K562 (cell line): ENCODE measurements around the gene RINL. TPM values are rescaled to one million over a fixed set of nuclear protein-coding genes. Genes with fewer than 3 reads are reported as not detected.

Experiments
- ATAC-seq: fragments of 200-7000 bp; cut with Tn5 transposase; 3 replicates; pipeline ENCODE4 v1.9.1; 2020; ENCODE audit warnings: moderate library complexity
- BruUV-seq: library from RNA; stranded (reverse); fragments of 400-500 nt; replicated peaks from 2 replicates; lab custom pipeline; 2021; lab: Mats Ljungman, UMichigan
- CTCF ChIA-PET: fragments of 300-600 bp; formaldehyde crosslinking; extraction: SDS; loops from one replicate; lab custom pipeline; 2021; ENCODE audit warnings: low intra/inter-chr PET ratio; lab: Yijun Ruan, JAX
- POLR2A ChIA-PET: fragments of 300-600, 350-650 bp; sonication (Branson Sonifier 250); formaldehyde crosslinking; extraction: SDS; loops from one replicate; lab custom pipeline; 2021; ENCODE audit warnings: antibody characterized with exemption, inconsistent platforms; lab: Yijun Ruan, JAX
- DNase-seq, 4 experiments: peaks; one replicate each; pipeline versions ENCODE4 v3.0.0 to v3.0.0-alpha.2; 2011 to 2018; ENCODE audit warnings: low spot score in 3 of 4, mixed read lengths in 3 of 4; ENCODE audit errors: extremely low read depth in 1 of 4
- FAIRE-seq: peaks from 2 replicates; lab custom pipeline; 2011; peaks lifted over from hg19 to GRCh38; lab: Jason Lieb, UNC
- H2AFZ ChIP-seq: 2 replicates; pipeline ENCODE4 v1.6.0; 2011; ENCODE audit warnings: low read depth, low read length, control low read depth, inconsistent platforms
- H3K27ac ChIP-seq: fragments of 200-600 bp; 3 replicates; pipeline ENCODE4 v1.8.0; 2011; ENCODE audit warnings: low read depth, mild to moderate bottlenecking, control low read depth, inconsistent platforms, low read length, moderate library complexity, mixed read lengths; ENCODE audit errors: extremely low read depth
- H3K27me3 ChIP-seq, 2 experiments: fragments of 300-600 bp in 1 of 2; 2 replicates in 1 of 2; 3 replicates in 1 of 2; pipeline versions ENCODE4 v1.6.0 to v1.8.0; 2011; ENCODE audit warnings: inconsistent platforms in 2 of 2, low read length in 2 of 2, mild to moderate bottlenecking in 1 of 2, mixed read lengths in 1 of 2, moderate library complexity in 1 of 2; ENCODE audit not compliant: control insufficient read depth in 2 of 2, insufficient read depth in 2 of 2
- H3K36me3 ChIP-seq: fragments of 300-600 bp; 3 replicates; pipeline ENCODE4 v1.8.0; 2011; ENCODE audit warnings: mild to moderate bottlenecking, low read length, inconsistent platforms; ENCODE audit not compliant: control insufficient read depth, insufficient read depth
- H3K4me1 ChIP-seq, 2 experiments: fragments of 200-600 bp in 1 of 2; replicated peaks in 1 of 2; 2 replicates in 1 of 2; 3 replicates in 1 of 2; pipeline versions ENCODE4 v1.5.1 to v1.8.0; 2011; ENCODE audit warnings: inconsistent platforms in 2 of 2, low read length in 2 of 2, mild to moderate bottlenecking in 1 of 2, mixed read lengths in 1 of 2, moderate library complexity in 1 of 2; ENCODE audit not compliant: control insufficient read depth in 2 of 2, insufficient read depth in 2 of 2
- H3K4me2 ChIP-seq: 2 replicates; pipeline ENCODE4 v1.6.1; 2011; ENCODE audit warnings: low read length, control low read depth, inconsistent platforms, mixed read lengths; ENCODE audit not compliant: insufficient read depth
- H3K4me3 ChIP-seq: fragments of 200-600 bp; sonication (generic), shearing (Covaris generic); 2 replicates; pipeline ENCODE4 v1.5.1; 2016; ENCODE audit warnings: control low read depth, inconsistent platforms
- H3K79me2 ChIP-seq: fragments of 200-600 bp; 3 replicates; pipeline ENCODE4 v1.8.0; 2011; ENCODE audit warnings: low read length, inconsistent platforms; ENCODE audit not compliant: control insufficient read depth, insufficient read depth
- H3K9ac ChIP-seq, 2 experiments: 2 replicates each; pipeline versions ENCODE4 v1.6.0 to v1.6.1; 2011; ENCODE audit warnings: low read depth in 2 of 2, low read length in 2 of 2, control low read depth in 1 of 2, inconsistent platforms in 1 of 2, mild to moderate bottlenecking in 1 of 2, mixed read lengths in 1 of 2; ENCODE audit not compliant: insufficient read depth in 1 of 2
- H3K9me1 ChIP-seq: one replicate; pipeline ENCODE4 v1.6.0; 2011; ENCODE audit warnings: inconsistent platforms, mild to moderate bottlenecking, low read length, moderate library complexity; ENCODE audit not compliant: control insufficient read depth, insufficient read depth
- H3K9me3 ChIP-seq: replicated peaks from 2 replicates; pipeline ENCODE4 v1.5.1; 2011; ENCODE audit warnings: low read depth, low read length, inconsistent platforms; ENCODE audit not compliant: control insufficient read depth, insufficient read depth
- H4K20me1 ChIP-seq: replicated peaks from 2 replicates; pipeline ENCODE4 v1.6.1; 2011; ENCODE audit warnings: low read length, inconsistent platforms, mixed read lengths; ENCODE audit not compliant: control insufficient read depth, insufficient read depth
- CHD1 ChIP-seq: fragments of 200-600 bp; sonication (generic); IDR thresholded peaks from one replicate; pipeline ENCODE4 v1.6.1; 2012; ENCODE audit warnings: mild to moderate bottlenecking, moderate library complexity, low read length, inconsistent platforms
- DIDO1 ChIP-seq: fragments of 450-650 bp; IDR thresholded peaks from 2 replicates; pipeline ENCODE4 v1.6.1; 2016; ENCODE audit warnings: low read depth, missing biosample characterization, missing genetic modification characterization
- ESRRB ChIP-seq: fragments of 250-450 bp; sonication (Bioruptor Pico); IDR thresholded peaks from 2 replicates; pipeline ENCODE4 v1.5.0; 2020; ENCODE audit warnings: mild to moderate bottlenecking, moderate library complexity, borderline replicate concordance
- KLF16 ChIP-seq: IDR thresholded peaks from 2 replicates; pipeline ENCODE4 v1.6.1; 2016; ENCODE audit warnings: antibody characterized with exemption
- KLF6 ChIP-seq: fragments of 250-450 bp; sonication (Bioruptor Pico); IDR thresholded peaks from 2 replicates; pipeline ENCODE4 v1.4.0; 2020; ENCODE audit warnings: mild to moderate bottlenecking, moderate library complexity, borderline replicate concordance
- MECOM ChIP-seq: fragments of 250-450 bp; sonication (Bioruptor Pico); IDR thresholded peaks from 2 replicates; pipeline ENCODE4 v1.8.0; 2022; ENCODE audit warnings: inconsistent platforms
- MTA2 ChIP-seq: fragments of 450-650 bp; IDR thresholded peaks from 2 replicates; pipeline ENCODE4 v1.6.1; 2016; ENCODE audit warnings: low read depth
- NFIC ChIP-seq: fragments of 450-650 bp; IDR thresholded peaks from 2 replicates; pipeline ENCODE4 v1.6.1; 2017; ENCODE audit warnings: mild to moderate bottlenecking, inconsistent platforms
- PRMT5 ChIP-seq: sonication (generic); formaldehyde crosslinking; IDR thresholded peaks from 2 replicates; pipeline ENCODE4 v1.5.0; 2020; ENCODE audit warnings: missing genetic modification reagents
- PTRF ChIP-seq: fragments of 450-650 bp; IDR thresholded peaks from 2 replicates; pipeline ENCODE4 v1.6.1; 2016; ENCODE audit warnings: mild to moderate bottlenecking, missing genetic modification characterization, missing compliant biosample characterization
- SIN3A ChIP-seq, 2 experiments: fragments of 150-350 bp in 1 of 2; IDR thresholded peaks; 2 replicates each; pipeline ENCODE4 v1.6.1; 2011 to 2016; ENCODE audit warnings: borderline replicate concordance in 2 of 2, low read depth in 2 of 2, low read length in 2 of 2, mild to moderate bottlenecking in 2 of 2, moderate library complexity in 2 of 2; ENCODE audit not compliant: control insufficient read depth in 1 of 2
- THRA ChIP-seq: fragments of 450-650 bp; IDR thresholded peaks from 2 replicates; pipeline ENCODE4 v1.6.1; 2017; ENCODE audit warnings: mild to moderate bottlenecking, moderate library complexity
- ZNF165 ChIP-seq: fragments of 250-450 bp; sonication (Bioruptor Pico); IDR thresholded peaks from 2 replicates; pipeline ENCODE4 v1.4.0; 2020; ENCODE audit warnings: borderline replicate concordance
- ZNF23 ChIP-seq: fragments of 250-450 bp; sonication (Bioruptor Pico); IDR thresholded peaks from 2 replicates; pipeline ENCODE4 v1.4.0; 2020; ENCODE audit warnings: mild to moderate bottlenecking
- ZNF436 ChIP-seq: fragments of 250-450, 450-650 bp; sonication (Bioruptor Pico); formaldehyde crosslinking; IDR thresholded peaks from 2 replicates; pipeline ENCODE4 v1.7.0; 2020; ENCODE audit warnings: mild to moderate bottlenecking
- ZNF785 ChIP-seq: fragments of 250-450 bp; sonication (Bioruptor Pico); IDR thresholded peaks from 2 replicates; pipeline ENCODE4 v1.4.0; 2020; ENCODE audit warnings: mild to moderate bottlenecking
- ZSCAN32 ChIP-seq: fragments of 450-650 bp; formaldehyde crosslinking; IDR thresholded peaks from 2 replicates; pipeline ENCODE4 v1.4.0; 2020; ENCODE audit warnings: mild to moderate bottlenecking, moderate library complexity
- whole genome bisulfite sequencing: fragments of 100-300 bp; shearing (Covaris generic); methylation state at CpG from one replicate; pipeline ENCODE4 v1.1.6; 2016; ENCODE audit warnings: low coverage, mixed read lengths; ENCODE audit not compliant: insufficient coverage; ENCODE audit errors: missing lambda C conversion rate; 5-methylcytosine and 5-hydroxymethylcytosine counted together
- in situ Hi-C: fragments of 300-500 bp; cut with MboI; formaldehyde crosslinking; loops from 4 replicates; pipeline ENCODE4 v1.15.0; 2018; ENCODE audit warnings: inconsistent platforms, mixed read lengths
- intact Hi-C: fragments of 100-400 bp; cut with micrococcal nuclease; formaldehyde crosslinking; loops from 2 replicates; pipeline ENCODE4 v1.14.2; 2022
- polyA plus RNA-seq, 8 experiments: library from polyadenylated mRNA; depleted of rRNA in 4 of 8; stranded (reverse) in 5 of 8; unstranded in 3 of 8; fragments of >200 nt; fragmentation: Nextera tagmentation in 2 of 8; fragmentation: Illumina TruSeq in 1 of 8; extraction: Ambion mirVana in 2 of 8; extraction: Trizol in 1 of 8; gene quantifications; 2 replicates each; pipeline versions ENCODE4 v1.2.1 to v1.2.3, GENCODE V29; 2011 to 2014; ENCODE audit warnings: inconsistent platforms in 1 of 8, missing spikeins in 1 of 8
- total RNA-seq, 7 experiments: library from RNA; depleted of rRNA in 6 of 7; stranded (reverse); fragments of >200 nt in 6 of 7; fragmentation: Illumina TruSeq in 2 of 7; extraction: Trizol in 2 of 7; gene quantifications; 2 replicates each; pipeline versions ENCODE4 v1.2.1 to v1.2.3, GENCODE V29; 2011 to 2021; ENCODE audit warnings: low replicate concordance in 1 of 7
- TF ChIP-seq, protein P1 (sequence below): fragments of 250-450 bp; sonication (Bioruptor Pico); IDR thresholded peaks from 2 replicates; pipeline ENCODE4 v1.4.0; 2020; ENCODE audit warnings: mild to moderate bottlenecking, moderate library complexity

The RINL gene
- total and polyA plus RNA-seq, 9 of the 15 experiments (the other 6 are each of a cell fraction or from before 2014, with no cell fraction given) = 0.82 to 10.9 (median 4.9) TPM

DNA sequence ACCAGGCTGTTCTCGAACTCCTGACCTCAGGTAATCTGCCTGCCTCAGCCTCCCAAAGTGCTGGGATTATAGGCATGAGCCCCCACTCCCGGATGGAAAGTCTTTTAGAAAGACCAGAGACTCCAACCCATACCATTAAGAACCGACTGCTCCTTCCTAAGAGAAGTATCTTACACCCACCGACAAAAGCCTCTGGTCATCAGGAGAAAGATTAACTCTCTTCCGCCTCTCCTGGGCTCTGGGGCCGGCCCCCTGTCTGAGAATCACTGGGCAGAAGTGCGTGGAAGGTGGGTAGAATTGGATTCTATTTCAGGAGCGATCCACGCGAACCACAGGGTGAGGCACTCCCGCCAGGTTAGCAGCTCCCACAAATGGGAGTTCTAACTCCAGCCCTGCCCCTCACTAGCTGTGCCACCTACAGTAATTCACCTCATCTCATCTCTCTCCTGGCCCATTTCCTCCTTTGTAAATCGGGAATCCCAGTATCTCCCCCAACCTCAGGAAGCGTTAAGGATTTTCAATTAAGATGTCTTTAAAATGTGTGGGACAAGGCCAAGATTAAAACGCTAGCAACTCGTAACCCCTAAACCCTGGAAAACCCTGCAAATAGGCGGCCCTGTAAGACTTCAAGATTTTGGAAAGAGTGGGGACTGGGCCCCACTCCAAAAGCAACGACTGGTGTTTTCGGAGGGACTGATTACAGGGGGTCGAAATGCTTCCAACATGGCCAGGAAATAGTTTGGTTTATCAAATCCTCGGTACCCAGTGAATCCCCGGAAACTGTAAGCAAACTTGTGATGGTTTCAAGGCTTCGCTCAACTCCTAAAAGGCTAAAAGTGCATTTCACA is 29.6 kb downstream of the RINL start (continued):
- TF ChIP-seq SIN3A (IDR thresholded peaks at IDR 0.05; ENCODE audit: borderline replicate concordance in 2 of 2, control insufficient read depth in 1 of 2, low read depth in 2 of 2, low read length in 2 of 2) (peak in 1 of 2 experiments; percentile 19; a peak in 1 of 4 replicates), ZNF436 (CRISPR knock-in tag) (no peak), ESRRB (no peak)

DNA sequence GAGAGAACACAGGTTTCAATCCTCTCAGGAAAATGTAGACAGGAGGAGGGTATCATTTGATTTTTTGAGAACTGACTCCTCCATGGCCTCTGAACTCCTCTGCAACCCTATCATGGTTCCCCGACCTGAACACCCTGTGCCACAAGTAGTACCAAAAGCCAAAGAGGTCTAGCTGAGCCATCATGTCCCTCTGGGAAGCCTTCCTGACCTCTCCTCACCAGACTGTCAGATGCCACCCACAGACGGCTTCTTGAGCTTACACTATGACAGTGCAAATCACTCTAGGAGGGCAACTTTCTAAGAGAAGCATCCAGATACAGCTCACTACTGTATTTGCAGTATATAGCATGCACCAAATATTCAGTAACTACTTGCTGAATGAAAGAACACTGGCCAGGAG is 32.0 kb downstream of the RINL start:
- no peak for ATAC-seq
- Histone ChIP-seq H3K27me3 (no peaks in the 10 kb centered on the region), H3K4me2 (no peak overlapping the region), H3K27ac (peak overlapping the region; percentile 6; the same call in 1 of the 3 replicates), H3K4me3 (no peak overlapping the region), H2AFZ (no peak overlapping the region), H3K9me1 (no peaks in the 10 kb centered on the region), H4K20me1 (peaks cover 25% of the 10 kb centered on the region), H3K9ac (peak overlapping the region in 1 of 2 experiments; percentile 2; a peak in 1 of 4 replicates), H3K4me1 (peaks cover 9 to 17% of the 10 kb centered on the region in 2 experiments; a peak in 4 of 5 replicates), H3K36me3 (peaks cover 79% of the 10 kb centered on the region), H3K79me2 (peaks cover 81% of the 10 kb centered on the region), H3K9me3 (no peaks in the 10 kb centered on the region)
- intact Hi-C loops (no loop called here), in situ Hi-C loops (no loop called here)
- no peak for DNase-seq
- TF ChIP-seq CHD1 (no peak), MECOM (no peak), PRMT5 (CRISPR knock-in tag) (no peak), KLF6 (no peak), PTRF (tag) (no peak), ZNF23 (no peak), MTA2 (no peak), NFIC (no peak), THRA (no peak), ZSCAN32 (CRISPR knock-in tag) (no peak), KLF16 (no peak), ZNF785 (CRISPR knock-in tag) (no peak), ZNF165 (CRISPR knock-in tag) (no peak), DIDO1 (tag) (no peak)
- TF ChIP-seq, protein P1, sequence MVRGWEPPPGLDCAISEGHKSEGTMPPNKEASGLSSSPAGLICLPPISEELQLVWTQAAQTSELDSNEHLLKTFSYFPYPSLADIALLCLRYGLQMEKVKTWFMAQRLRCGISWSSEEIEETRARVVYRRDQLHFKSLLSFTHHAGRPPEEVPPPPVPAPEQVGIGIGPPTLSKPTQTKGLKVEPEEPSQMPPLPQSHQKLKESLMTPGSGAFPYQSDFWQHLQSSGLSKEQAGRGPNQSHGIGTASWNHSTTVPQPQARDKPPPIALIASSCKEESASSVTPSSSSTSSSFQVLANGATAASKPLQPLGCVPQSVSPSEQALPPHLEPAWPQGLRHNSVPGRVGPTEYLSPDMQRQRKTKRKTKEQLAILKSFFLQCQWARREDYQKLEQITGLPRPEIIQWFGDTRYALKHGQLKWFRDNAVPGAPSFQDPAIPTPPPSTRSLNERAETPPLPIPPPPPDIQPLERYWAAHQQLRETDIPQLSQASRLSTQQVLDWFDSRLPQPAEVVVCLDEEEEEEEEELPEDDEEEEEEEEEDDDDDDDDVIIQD (CRISPR knock-in tag) = no peak
- ChIA-PET POLR2A (interaction anchor here (1.0 to 6.0 kb wide), 3 partner anchors 7 to 30 kb away, joined by 3 to 58 read pairs (median 6); no protein-coding TSS in a partner anchor), CTCF (no interaction called here)
- no TSS peak for BruUV-seq
- 94% methylated on average over 2 of the region's 2 CpGs for WGBS
- FAIRE-seq = no peak
